OCI-LY3 (cell line): ENCODE measurements around the gene TOLLIP.

Experiments used
- H2AFZ ChIP-seq: fragments of 200-600, 300-600 bp; shearing (Covaris generic); 2 replicates; pipeline ENCODE4 v1.6.0; 2014; ENCODE audit warnings: antibody characterized with exemption, low read depth, low read length
- H3K27ac ChIP-seq: fragments of 200-600, 300-600 bp; sonication (generic); 2 replicates; pipeline ENCODE4 v1.5.1; 2014; ENCODE audit warnings: mild to moderate bottlenecking, low read length, moderate library complexity, mixed read lengths
- H3K27me3 ChIP-seq: fragments of 200-600, 300-600 bp; sonication (generic); 2 replicates; pipeline ENCODE4 v1.6.1; 2014; ENCODE audit warnings: low read depth, low read length, mixed read lengths
- H3K36me3 ChIP-seq: fragments of 200-600, 300-600 bp; sonication (generic); replicated peaks from 2 replicates; pipeline ENCODE3; 2014; ENCODE audit warnings: low read depth, low read length, mixed read lengths
- H3K4me1 ChIP-seq: fragments of 300-600, 200-600 bp; sonication (generic); 2 replicates; pipeline ENCODE4 v1.6.1; 2014; ENCODE audit warnings: low read length, mixed read lengths
- H3K4me2 ChIP-seq: fragments of 200-600, 300-600 bp; sonication (generic); 2 replicates; pipeline ENCODE4 v1.6.1; 2014; ENCODE audit warnings: low read length, mixed read lengths
- H3K4me3 ChIP-seq: fragments of 300-600, 200-600 bp; sonication (generic); 2 replicates; pipeline ENCODE4 v1.5.1; 2014; ENCODE audit warnings: antibody characterized with exemption, mild to moderate bottlenecking, low read length, moderate library complexity
- H3K79me2 ChIP-seq: fragments of 300-600, 200-600 bp; shearing (Covaris generic); 2 replicates; pipeline ENCODE4 v1.6.1; 2014; ENCODE audit warnings: mild to moderate bottlenecking, low read length, mixed read lengths
- H3K9ac ChIP-seq: fragments of 300-600, 200-600 bp; shearing (Covaris generic); 2 replicates; pipeline ENCODE4 v1.6.0; 2014; ENCODE audit warnings: mild to moderate bottlenecking, low read length, moderate library complexity
- H3K9me3 ChIP-seq: fragments of 200-600, 300-600 bp; shearing (Covaris generic); 2 replicates; pipeline ENCODE4 v1.6.1; 2014; ENCODE audit warnings: low read length, mixed read lengths; ENCODE audit not compliant: insufficient read depth
- H4K20me1 ChIP-seq: fragments of 200-600, 300-600 bp; sonication (generic); 2 replicates; pipeline ENCODE4 v1.6.1; 2016; ENCODE audit warnings: low read length, mixed read lengths; ENCODE audit not compliant: insufficient read depth
- CTCF ChIP-seq: fragments of 200-600, 300-600 bp; sonication (generic); IDR thresholded peaks from 2 replicates; pipeline ENCODE4 v1.5.1; 2014; ENCODE audit warnings: antibody characterized with exemption, low read length, low read depth
- EZH2phosphoT487 ChIP-seq: fragments of 200-600 bp; shearing (Covaris generic); IDR thresholded peaks from 2 replicates; pipeline ENCODE4 v1.6.1; 2018; ENCODE audit warnings: antibody characterized with exemption, mixed run types, low read depth

TOLLIP gene

GRCh38 chr11:1290052-1291040 is 19.1 kb downstream of the TOLLIP start:
- H3K79me2 ChIP-seq: no peaks in the 10 kb centered on the region
- TF ChIP-seq EZH2phosphoT487: no peak
- no peak for TF ChIP-seq CTCF
- no peaks in the 10 kb centered on the region for H3K4me1 ChIP-seq
- no peak overlapping the region for H3K9ac ChIP-seq
- H3K27me3 ChIP-seq: no peaks in the 10 kb centered on the region
- no peak overlapping the region for H3K4me3 ChIP-seq
- peaks cover 5% of the 10 kb centered on the region for H3K36me3 ChIP-seq
- H3K27ac ChIP-seq: no peak overlapping the region
- H3K4me2 ChIP-seq: no peak overlapping the region
- no peaks in the 10 kb centered on the region for H4K20me1 ChIP-seq
- no peak overlapping the region for H2AFZ ChIP-seq
- no peaks in the 10 kb centered on the region for H3K9me3 ChIP-seq

GRCh38 chr11:1289211-1289935 is 20.1 kb downstream of the TOLLIP start:
- Histone ChIP-seq H3K27ac (no peak overlapping the region), H3K4me1 (no peaks in the 10 kb centered on the region), H3K27me3 (no peaks in the 10 kb centered on the region), H3K4me3 (no peak overlapping the region), H3K79me2 (no peaks in the 10 kb centered on the region), H2AFZ (no peak overlapping the region), H3K36me3 (peaks cover 5% of the 10 kb centered on the region), H4K20me1 (no peaks in the 10 kb centered on the region), H3K4me2 (no peak overlapping the region), H3K9ac (no peak overlapping the region), H3K9me3 (no peaks in the 10 kb centered on the region)
- TF ChIP-seq CTCF (no peak), EZH2phosphoT487 (no peak)

GRCh38 chr11:1288426-1289151 is 20.8 kb downstream of the TOLLIP start:
- Histone ChIP-seq H3K79me2 (no peaks in the 10 kb centered on the region), H3K27me3 (no peaks in the 10 kb centered on the region), H3K4me3 (no peak overlapping the region), H4K20me1 (no peaks in the 10 kb centered on the region), H3K9ac (no peak overlapping the region), H3K4me1 (no peaks in the 10 kb centered on the region), H3K4me2 (no peak overlapping the region), H3K36me3 (peaks cover 5% of the 10 kb centered on the region), H2AFZ (no peak overlapping the region), H3K9me3 (no peaks in the 10 kb centered on the region), H3K27ac (no peak overlapping the region)
- TF ChIP-seq CTCF (no peak), EZH2phosphoT487 (no peak)
